Stimulated activated CD8-positive, alpha-beta memory T cell treated with anti-CD3 and anti-CD28 coated beads, Interleukin-7, amount 100 ng/mL, for 48 hours (primary cell): ENCODE measurements around the gene SLC35D2.

Source experiments
- DNase-seq, 2 donors: peaks; one replicate each; pipeline ENCODE4 v3.0.0-alpha.2; 2020; ENCODE audit warnings: low read depth in 1 of 2; ENCODE audit errors: extremely low read depth in 1 of 2

The SLC35D2 gene

GRCh38 chr9:96383165-96383942 lies at the start of gene SLC35D2:
Gene SLC35D2 (minus strand): TSS chr9:96383711. CDS start chr9:96383634, 77 bp downstream.
- no peak for DNase-seq

DNA sequence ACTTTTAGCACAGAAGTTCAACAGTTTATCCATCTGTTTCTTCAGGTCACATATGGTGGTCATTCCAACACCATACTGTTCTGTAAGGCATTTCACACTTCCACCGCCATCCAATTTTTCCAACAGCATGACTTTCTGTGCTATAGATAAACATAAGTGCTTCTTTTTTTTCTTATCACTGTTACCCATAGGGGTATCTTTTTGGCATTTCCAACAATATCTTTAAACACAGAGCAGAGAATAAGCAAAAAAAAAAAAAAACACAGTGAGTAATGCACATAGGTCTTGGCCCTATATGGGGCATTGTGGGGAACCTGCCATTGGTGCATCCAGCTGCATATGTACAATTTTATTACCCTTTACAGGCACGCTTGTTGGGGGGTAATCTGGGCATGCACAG lies 46.9 kb upstream of the SLC35D2 start:
- no peak for DNase-seq

- no peak for DNase-seq
These were observed 46.2 kb upstream of the SLC35D2 start for GRCh38 chr9:96429732-96430131.

DNA sequence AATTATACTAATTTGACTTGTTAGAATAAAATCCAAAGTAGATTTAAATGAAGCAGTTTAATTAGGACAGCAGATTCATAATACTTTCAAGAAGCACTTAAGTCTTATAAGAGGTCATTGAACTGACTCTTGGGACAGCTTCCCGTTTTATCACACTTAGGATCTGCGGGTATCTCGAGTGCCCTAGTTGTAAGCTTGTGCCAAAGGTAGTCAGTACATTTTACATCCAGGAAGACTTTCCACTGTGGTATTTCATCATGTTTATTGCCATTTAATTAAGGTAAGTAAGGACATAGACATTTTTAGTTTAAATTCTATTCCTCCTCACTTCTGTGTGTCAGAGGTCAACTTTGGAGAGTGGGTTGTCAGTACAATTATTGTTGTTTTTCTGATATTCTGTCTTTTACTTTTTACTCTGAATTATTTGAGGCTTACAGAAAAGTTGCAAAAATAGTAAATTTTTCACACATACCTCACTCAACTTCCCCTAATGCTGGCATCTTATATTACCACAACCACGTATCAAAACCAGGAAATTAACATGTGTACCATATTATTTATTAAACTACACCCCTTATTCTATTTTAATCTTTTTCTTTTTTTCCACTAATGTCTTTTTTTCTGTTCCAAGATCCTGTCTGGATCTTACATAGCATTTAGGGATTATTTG lies 42.1 kb upstream of the SLC35D2 start:
- DNase-seq: no peak

DNA sequence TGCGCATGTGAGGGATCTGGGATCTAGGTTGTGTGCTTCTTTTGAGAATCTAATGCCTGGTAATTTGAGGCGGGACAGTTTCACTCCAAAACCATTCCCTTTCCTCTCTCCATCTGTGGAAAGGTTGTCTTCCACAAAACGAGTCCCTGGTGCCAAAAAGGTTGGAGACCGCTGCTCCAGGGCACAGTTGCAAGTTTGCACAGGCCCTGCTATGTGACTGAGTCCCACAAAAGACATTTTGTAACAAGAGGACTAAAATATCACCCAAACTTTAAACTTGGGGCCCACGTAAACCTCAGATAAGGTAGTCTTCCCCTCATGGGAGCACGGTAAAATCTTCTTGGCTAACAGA lies 40.5 kb upstream of the SLC35D2 start:
- no peak for DNase-seq

DNA sequence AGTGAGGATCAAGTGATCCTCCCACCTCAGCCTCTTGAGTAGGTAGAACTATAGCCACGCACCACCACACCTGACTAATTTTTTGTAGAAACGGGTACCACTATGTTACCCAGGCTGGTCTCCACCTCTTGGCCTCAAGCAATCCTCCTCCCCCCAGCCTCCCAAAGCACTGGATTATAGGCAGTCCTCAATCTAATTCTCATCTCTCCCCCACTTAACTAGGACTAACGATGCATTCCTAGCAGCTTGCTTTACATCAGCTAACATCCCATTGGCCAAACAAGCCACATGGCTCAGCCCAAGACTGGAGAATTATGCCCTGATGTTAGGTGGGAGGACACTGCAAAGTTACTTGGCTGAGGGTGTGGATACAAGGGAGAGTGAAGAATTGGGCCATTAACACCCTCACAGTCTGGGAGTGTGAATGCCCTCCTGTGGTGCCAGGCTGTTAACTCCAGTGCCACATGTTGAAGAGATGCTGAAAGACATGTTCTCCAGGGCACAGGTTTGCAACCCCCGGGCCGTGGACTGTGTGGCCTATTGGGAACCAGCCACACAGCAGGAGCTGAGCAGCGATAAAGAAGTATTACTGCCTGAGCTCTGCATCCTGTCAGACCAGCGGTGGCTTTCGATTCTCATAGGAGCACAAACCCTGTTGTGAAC lies 39.9 kb upstream of the SLC35D2 start:
- DNase-seq: no peak

DNA sequence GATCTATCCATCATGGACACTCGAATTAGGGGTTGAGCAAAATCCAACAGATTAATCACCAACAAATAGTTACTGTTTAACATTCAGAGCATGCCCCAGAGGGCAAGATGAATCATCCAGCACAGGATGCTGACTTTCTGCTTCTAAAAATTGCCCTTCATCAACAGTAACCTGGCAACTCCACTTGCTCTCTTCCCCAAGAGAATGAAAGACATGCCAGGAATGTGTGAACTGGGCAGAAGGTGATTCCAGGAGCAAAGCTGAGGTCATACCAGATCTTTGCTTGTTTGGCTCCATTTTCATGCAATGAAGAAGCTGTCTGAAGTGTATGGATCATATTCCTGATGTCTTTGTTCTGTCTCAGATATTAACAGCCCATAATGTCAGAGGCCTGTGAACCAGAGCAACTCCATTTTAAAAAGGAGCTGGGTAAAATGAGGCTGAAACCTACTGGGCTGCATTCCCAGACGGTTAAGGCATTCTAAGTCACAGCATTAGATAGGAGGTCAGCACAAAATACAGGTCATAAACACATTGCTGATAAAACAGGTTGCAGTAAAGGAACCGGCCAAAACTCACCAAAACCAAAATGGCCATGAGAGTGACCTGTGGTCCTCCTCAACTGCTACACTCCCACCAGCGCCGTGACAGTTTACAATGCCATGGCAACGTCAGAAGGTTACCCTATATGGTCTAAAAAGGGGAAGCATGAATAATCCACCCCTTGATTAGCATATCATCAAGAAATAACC lies 37.1 kb upstream of the SLC35D2 start:
- no peak for DNase-seq

DNA sequence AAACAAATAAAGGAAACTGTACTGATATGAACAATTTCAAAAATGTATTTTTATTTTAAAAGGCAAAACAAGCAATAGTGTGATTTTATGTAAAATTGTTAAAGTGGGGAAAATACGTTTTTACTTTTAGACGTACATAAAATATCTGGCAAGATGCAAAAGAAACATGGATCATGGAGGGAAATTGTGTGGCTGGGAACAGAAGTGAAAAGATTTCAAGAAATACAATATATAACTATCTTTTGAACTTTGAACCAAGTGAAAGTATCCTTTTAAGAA lies 36.1 kb upstream of the SLC35D2 start:
- DNase-seq: no peak

GRCh38 chr9:96418920-96419690 lies 35.6 kb upstream of the SLC35D2 start:
- DNase-seq: peak in 1 of 2 donors; percentile 46

GRCh38 chr9:96418083-96418919 lies 34.8 kb upstream of the SLC35D2 start, which contains the start of gene ZNF367:
Gene ZNF367 (minus strand): TSS chr9:96418370. CDS start chr9:96418032, 338 bp downstream.
- DNase-seq: peak; percentile 89 to 92

GRCh38 chr9:96417661-96418082 lies 34.2 kb upstream of the SLC35D2 start:
- DNase-seq: no peak

- DNase-seq: peak; percentile 80 to 81
These were observed 33.6 kb upstream of the SLC35D2 start for GRCh38 chr9:96417051-96417586.

DNA sequence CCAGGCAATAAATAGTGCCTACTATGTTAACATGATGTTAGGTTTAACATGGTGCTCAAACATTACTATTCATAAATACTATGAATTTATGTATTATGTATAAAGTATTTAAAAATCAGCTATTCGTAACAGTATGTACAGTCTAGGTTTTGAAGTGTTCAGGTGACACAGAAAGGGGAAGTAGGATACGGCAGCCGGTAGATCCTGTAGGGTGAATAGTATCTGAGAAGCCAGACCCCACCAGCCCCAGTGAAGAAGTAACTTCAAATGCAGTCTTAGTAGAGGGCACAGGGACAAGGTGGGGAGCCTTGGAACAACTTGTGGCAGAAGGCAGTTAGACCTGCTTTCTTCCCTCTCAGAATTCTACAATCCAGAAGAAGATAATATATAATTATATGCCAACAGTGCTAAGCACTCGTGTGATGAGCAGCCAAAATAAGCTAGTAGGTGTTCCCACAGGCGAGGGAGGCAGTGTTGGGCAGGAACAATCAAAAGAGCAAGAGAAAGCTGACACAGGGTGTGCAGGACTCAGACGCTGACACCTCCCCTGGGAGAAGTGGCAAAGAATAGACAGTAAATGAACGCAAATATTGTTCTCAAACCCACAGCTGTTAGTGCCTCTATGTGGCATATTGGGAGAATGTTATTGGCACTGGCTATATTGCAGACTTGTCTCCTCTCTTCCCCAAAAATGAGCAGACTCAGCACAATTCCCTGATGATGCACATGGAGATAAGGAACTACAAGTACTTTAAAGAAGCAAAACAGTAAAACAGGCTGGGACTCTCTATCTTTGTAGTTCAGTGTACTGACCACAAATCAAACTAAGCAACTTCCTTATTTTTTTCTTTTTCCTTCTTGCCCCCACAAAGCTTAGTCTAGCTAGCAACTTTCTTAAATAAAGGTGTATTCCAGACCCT lies 30.1 kb upstream of the SLC35D2 start:
- DNase-seq: no peak

- DNase-seq: no peak
These were observed 28.8 kb upstream of the SLC35D2 start for GRCh38 chr9:96412174-96412913.

- no peak for DNase-seq
These were observed 27.8 kb upstream of the SLC35D2 start for GRCh38 chr9:96411129-96411838.

DNA sequence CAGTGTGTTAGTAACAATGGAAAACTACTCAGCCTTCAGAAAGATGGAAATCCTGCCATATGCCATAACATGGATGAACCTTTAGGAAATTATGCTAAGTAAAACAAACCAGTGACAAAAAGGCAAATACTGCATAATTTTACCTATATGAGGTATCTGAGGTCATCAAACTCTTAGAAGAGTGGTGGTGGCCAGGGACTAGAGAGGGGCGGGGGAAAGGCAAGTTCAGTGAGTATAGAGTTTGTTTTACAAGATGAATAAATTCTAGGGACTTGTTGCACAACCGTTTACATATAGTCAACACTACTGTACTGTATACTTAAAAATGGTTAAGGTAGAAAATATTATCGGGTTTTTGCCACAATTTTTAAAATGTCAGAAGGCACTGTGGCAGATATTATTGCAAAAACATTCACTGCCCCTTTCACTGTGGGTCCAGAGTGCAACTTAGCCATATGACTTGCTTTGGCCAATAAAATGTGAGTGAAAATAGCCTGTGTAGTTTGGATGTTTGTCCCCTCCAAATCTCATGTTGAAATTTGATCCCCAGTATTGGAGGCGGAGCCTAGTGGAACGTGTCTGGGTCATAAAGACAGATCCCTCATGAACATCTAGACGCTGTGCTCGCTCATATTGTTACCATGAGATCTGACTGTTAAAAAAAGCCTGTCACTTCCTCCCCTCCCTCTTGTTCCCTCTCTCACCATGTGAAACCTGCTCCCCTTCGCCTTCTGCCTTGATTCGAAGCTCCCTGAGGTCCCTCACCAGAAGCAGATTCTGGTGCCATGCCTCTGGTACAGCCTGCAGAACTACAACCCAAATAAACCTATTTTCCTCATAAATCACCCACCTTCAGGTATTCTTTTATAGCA lies 25.1 kb upstream of the SLC35D2 start:
- no peak for DNase-seq
